ENCODE measurements around the gene GNAS. TPM values are rescaled to one million over a fixed set of nuclear protein-coding genes. Genes with fewer than 3 reads are reported as not detected.

GNAS gene
- total and polyA plus RNA-seq, 9 of the 15 experiments (the other 6 are each of a cell fraction or from before 2014, with no cell fraction given) = 128 to 648 (median 266) TPM

DNA sequence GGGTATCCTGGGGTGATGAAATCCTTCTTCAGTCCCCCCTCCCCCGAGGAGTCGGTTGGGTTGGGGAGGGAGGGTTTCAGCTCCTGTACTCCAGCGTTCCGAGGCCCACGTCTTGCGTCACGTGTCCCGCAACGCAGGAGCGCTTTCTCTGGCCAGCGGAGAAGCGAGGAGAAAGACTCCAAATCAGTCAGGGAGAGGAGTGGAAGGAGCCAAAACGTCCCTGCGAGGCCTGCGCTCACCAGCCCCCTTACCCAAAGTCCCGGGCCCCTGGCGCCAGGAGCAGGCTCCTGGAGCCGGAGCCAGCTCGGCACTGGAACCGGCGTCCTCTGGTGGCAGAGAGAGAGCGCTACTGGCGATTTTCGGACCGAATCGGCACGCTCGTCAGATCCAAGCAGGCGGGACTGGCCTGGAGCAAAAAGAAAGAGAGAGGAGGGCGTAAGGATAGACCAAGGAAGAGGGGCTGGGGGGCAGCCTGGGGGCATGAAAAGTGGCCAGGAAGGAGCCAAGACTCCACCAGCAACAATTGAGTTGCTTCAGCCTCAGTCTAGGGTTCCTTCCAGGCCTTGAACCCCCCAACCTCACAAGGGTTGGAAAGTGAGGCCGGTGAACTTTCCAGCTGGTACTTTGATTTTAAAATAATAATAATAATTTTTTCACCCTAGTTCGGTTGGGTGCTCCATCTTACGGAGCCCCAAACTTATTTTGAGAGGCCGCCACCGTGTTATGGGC is at the start of gene GNAS (continued):
- TF ChIP-seq EWSR1 (IDR thresholded peaks at IDR 0.05; ENCODE audit: borderline replicate concordance, low read depth, partially characterized antibody) (no peak), HLTF (IDR thresholded peaks at IDR 0.05) (no peak), ETV5 (CRISPR knock-in tag; IDR thresholded peaks at IDR 0.05; ENCODE audit: low read depth) (no peak), SMAD4 (CRISPR knock-in tag; conservative IDR thresholded peaks at IDR 0.05) (no peak), ZFPM2 (CRISPR knock-in tag; IDR thresholded peaks at IDR 0.05) (no peak), ELF1 (tag; IDR thresholded peaks at IDR 0.05) (no peak), GABPB2 (CRISPR knock-in tag; conservative IDR thresholded peaks at IDR 0.05) (no peak), TRIM24 (IDR thresholded peaks at IDR 0.05) (no peak)
- TF ChIP-seq, protein P1, sequence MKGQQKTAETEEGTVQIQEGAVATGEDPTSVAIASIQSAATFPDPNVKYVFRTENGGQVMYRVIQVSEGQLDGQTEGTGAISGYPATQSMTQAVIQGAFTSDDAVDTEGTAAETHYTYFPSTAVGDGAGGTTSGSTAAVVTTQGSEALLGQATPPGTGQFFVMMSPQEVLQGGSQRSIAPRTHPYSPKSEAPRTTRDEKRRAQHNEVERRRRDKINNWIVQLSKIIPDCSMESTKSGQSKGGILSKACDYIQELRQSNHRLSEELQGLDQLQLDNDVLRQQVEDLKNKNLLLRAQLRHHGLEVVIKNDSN (CRISPR knock-in tag; IDR thresholded peaks at IDR 0.05) = peak; percentile 64
- TF ChIP-seq, protein P2, sequence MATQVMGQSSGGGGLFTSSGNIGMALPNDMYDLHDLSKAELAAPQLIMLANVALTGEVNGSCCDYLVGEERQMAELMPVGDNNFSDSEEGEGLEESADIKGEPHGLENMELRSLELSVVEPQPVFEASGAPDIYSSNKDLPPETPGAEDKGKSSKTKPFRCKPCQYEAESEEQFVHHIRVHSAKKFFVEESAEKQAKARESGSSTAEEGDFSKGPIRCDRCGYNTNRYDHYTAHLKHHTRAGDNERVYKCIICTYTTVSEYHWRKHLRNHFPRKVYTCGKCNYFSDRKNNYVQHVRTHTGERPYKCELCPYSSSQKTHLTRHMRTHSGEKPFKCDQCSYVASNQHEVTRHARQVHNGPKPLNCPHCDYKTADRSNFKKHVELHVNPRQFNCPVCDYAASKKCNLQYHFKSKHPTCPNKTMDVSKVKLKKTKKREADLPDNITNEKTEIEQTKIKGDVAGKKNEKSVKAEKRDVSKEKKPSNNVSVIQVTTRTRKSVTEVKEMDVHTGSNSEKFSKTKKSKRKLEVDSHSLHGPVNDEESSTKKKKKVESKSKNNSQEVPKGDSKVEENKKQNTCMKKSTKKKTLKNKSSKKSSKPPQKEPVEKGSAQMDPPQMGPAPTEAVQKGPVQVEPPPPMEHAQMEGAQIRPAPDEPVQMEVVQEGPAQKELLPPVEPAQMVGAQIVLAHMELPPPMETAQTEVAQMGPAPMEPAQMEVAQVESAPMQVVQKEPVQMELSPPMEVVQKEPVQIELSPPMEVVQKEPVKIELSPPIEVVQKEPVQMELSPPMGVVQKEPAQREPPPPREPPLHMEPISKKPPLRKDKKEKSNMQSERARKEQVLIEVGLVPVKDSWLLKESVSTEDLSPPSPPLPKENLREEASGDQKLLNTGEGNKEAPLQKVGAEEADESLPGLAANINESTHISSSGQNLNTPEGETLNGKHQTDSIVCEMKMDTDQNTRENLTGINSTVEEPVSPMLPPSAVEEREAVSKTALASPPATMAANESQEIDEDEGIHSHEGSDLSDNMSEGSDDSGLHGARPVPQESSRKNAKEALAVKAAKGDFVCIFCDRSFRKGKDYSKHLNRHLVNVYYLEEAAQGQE (IDR thresholded peaks at IDR 0.05; ENCODE audit: borderline replicate concordance) = peak; percentile 20; the same call in 1 of the 2 replicates
- TF ChIP-seq, protein P2 (CRISPR knock-in tag; IDR thresholded peaks at IDR 0.05; ENCODE audit: low read depth) = no peak
- TF ChIP-seq, protein P3, sequence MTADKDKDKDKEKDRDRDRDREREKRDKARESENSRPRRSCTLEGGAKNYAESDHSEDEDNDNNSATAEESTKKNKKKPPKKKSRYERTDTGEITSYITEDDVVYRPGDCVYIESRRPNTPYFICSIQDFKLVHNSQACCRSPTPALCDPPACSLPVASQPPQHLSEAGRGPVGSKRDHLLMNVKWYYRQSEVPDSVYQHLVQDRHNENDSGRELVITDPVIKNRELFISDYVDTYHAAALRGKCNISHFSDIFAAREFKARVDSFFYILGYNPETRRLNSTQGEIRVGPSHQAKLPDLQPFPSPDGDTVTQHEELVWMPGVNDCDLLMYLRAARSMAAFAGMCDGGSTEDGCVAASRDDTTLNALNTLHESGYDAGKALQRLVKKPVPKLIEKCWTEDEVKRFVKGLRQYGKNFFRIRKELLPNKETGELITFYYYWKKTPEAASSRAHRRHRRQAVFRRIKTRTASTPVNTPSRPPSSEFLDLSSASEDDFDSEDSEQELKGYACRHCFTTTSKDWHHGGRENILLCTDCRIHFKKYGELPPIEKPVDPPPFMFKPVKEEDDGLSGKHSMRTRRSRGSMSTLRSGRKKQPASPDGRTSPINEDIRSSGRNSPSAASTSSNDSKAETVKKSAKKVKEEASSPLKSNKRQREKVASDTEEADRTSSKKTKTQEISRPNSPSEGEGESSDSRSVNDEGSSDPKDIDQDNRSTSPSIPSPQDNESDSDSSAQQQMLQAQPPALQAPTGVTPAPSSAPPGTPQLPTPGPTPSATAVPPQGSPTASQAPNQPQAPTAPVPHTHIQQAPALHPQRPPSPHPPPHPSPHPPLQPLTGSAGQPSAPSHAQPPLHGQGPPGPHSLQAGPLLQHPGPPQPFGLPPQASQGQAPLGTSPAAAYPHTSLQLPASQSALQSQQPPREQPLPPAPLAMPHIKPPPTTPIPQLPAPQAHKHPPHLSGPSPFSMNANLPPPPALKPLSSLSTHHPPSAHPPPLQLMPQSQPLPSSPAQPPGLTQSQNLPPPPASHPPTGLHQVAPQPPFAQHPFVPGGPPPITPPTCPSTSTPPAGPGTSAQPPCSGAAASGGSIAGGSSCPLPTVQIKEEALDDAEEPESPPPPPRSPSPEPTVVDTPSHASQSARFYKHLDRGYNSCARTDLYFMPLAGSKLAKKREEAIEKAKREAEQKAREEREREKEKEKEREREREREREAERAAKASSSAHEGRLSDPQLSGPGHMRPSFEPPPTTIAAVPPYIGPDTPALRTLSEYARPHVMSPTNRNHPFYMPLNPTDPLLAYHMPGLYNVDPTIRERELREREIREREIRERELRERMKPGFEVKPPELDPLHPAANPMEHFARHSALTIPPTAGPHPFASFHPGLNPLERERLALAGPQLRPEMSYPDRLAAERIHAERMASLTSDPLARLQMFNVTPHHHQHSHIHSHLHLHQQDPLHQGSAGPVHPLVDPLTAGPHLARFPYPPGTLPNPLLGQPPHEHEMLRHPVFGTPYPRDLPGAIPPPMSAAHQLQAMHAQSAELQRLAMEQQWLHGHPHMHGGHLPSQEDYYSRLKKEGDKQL (CRISPR knock-in tag; IDR thresholded peaks at IDR 0.05; ENCODE audit: borderline replicate concordance) = no peak
- TF ChIP-seq, protein P4, sequence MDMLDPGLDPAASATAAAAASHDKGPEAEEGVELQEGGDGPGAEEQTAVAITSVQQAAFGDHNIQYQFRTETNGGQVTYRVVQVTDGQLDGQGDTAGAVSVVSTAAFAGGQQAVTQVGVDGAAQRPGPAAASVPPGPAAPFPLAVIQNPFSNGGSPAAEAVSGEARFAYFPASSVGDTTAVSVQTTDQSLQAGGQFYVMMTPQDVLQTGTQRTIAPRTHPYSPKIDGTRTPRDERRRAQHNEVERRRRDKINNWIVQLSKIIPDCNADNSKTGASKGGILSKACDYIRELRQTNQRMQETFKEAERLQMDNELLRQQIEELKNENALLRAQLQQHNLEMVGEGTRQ (CRISPR knock-in tag; IDR thresholded peaks at IDR 0.05) = peak; percentile 74
